Epithelial cell of prostate (primary cell): ENCODE data around the gene FOXR1.
A peak's percentile ranks its signal among the peaks of the same experiment; 100 is the strongest.

Experiments
- DNase-seq: peaks from one replicate; pipeline ENCODE4 v3.0.0-alpha.2; 2011; ENCODE audit warnings: low read depth, low spot score
- H3K27ac ChIP-seq: fragments of 450-650 bp; 2 replicates; pipeline ENCODE4 v1.5.1; 2017; ENCODE audit warnings: mild to moderate bottlenecking

Gene FOXR1

GRCh38 chr11:119024430-119025098, 53.0 kb downstream of the FOXR1 start:
- no peak overlapping the region for H3K27ac ChIP-seq
- DNase-seq = no peak

GRCh38 chr11:119025099-119025473, 53.5 kb downstream of the FOXR1 start:
- DNase-seq = no peak

GRCh38 chr11:119025541-119025940, 54.0 kb downstream of the FOXR1 start:
- DNase-seq = no peak
- H3K27ac ChIP-seq = no peak overlapping the region

More at GRCh38 chr11:119025099-119025473, 53.5 kb downstream of the FOXR1 start:
- H3K27ac ChIP-seq = no peak overlapping the region

- DNase-seq = no peak
- no peak overlapping the region for H3K27ac ChIP-seq
Observed at GRCh38 chr11:119025978-119026766, 54.6 kb downstream of the FOXR1 start.

GRCh38 chr11:119026970-119027369, 55.4 kb downstream of the FOXR1 start:
- DNase-seq = no peak

GRCh38 chr11:119027561-119028345, 56.2 kb downstream of the FOXR1 start:
- DNase-seq = no peak
- no peak overlapping the region for H3K27ac ChIP-seq

More at GRCh38 chr11:119026970-119027369, 55.4 kb downstream of the FOXR1 start:
- no peak overlapping the region for H3K27ac ChIP-seq

- H3K27ac ChIP-seq = no peak overlapping the region
- DNase-seq = no peak
Observed at GRCh38 chr11:119028346-119029068, 56.9 kb downstream of the FOXR1 start.

GRCh38 chr11:119029069-119029339, 57.4 kb downstream of the FOXR1 start:
- no peak for DNase-seq
- no peak overlapping the region for H3K27ac ChIP-seq

- no peak overlapping the region for H3K27ac ChIP-seq
- DNase-seq = no peak
Observed at GRCh38 chr11:119029340-119030028, 57.9 kb downstream of the FOXR1 start.

GRCh38 chr11:119030029-119030328, 58.4 kb downstream of the FOXR1 start:
- no peak for DNase-seq
- H3K27ac ChIP-seq = peak overlapping the region; percentile 53

- DNase-seq = peak; percentile 96
- H3K27ac ChIP-seq = peak within 1 kb of the TSS; percentile 53
Observed at GRCh38 chr11:119030329-119031047, 58.9 kb downstream of the FOXR1 start, which contains the start of gene SLC37A4. SLC37A4 (minus strand) TSS chr11:119030877.
